Skeletal muscle cell (primary cell): Measurements from ENCODE around the gene PARVB.
"Not testable (repeated sequence)": the region's sequence is repeated elsewhere in the genome, so short reads cannot be mapped to it uniquely, and the experiment has no call there.

Experiments used
- DNase-seq: peaks from one replicate; pipeline ENCODE4 v3.0.0-alpha.2; 2010; ENCODE audit warnings: low read depth
- H3K4me3 ChIP-seq: 2 replicates; pipeline ENCODE4 v1.5.1; 2011; ENCODE audit warnings: low read depth, mild to moderate bottlenecking, control low read depth, low read length, moderate library complexity

Gene PARVB

DNA sequence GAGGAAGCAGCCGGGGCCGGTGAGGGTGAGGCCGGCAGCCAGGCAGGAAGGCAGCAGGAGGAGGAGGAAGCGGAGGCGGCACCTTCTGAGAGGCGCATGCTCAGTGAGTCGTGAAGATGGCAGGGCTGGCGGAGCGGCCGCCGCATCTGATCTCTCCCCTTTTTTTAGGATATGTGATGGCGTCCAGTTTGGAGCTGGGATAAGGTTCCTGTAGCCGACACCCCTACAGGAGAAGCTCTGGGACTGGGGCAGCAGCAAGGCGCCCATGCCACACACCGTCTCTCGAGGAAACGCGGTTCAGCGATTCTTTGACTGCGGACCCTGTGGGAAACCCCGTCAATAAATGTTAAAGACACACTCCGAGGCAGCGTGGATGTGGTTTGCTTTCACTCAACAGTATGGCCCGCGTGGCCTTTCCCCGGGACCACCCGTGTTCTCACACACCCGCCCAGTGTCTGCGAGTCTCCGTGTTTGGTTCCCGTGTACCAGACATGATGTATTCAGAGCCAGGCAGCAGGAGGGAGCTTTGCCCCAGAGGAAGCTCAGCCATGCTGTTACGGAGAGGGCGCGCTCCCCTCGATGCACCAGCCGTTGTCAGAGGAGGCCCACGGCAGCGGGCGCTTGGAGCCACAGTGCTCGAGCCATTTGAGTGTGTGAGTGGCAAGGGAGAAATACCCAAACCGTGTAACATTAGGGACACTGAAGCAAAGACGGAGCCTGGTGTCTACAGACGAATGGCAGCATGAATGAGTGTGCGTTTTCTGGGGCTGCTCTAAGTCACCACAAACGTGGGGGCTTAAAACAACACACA lies 27.7 kb upstream of the PARVB start:
- DNase-seq = no peak
- H3K4me3 ChIP-seq = no peak overlapping the region

DNA sequence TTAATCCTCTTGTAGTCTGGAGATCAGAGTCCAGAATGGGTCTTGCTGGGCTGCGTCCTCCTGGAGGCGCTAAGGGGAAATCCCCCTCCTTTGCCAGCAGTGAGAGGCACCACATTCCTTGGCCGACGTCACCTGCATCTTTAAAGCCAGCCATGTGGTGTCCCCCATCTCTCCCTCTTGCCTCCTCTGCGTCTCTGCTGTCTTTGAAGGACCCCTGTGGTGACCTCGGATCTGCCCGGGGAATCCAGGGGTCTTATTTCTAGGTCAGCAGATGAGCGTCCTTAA lies 27.2 kb upstream of the PARVB start:
- H3K4me3 ChIP-seq = no peak overlapping the region
- no peak for DNase-seq

DNA sequence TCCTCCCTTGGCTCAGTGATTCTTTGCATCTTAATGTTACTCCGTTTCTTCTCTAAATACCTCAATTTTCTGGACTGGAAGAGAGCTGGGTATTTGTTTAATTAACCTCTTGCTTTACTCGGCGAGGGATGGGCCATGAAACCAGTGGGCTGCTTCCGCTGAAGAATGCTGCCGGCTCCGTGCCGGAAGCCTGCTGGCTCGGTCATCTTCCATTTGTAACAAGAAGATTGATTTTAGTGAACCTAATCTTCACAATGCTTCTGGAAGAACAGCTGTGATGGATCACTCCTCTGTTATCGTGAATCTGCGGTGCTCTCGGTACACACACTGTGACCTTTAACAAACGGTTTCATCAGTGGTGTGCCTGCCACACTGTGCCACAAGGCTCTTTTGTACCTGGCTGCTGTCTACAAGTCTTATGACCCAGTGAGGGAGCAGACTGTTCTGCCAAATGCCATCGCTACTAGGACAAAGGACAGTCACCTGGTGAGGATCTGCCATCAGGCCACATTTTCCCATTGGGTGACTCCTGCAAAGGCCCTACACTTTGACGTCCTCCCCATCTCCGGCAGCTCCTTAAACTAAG lies 25.3 kb upstream of the PARVB start:
- H3K4me3 ChIP-seq = no peak overlapping the region
- DNase-seq = no peak

DNA sequence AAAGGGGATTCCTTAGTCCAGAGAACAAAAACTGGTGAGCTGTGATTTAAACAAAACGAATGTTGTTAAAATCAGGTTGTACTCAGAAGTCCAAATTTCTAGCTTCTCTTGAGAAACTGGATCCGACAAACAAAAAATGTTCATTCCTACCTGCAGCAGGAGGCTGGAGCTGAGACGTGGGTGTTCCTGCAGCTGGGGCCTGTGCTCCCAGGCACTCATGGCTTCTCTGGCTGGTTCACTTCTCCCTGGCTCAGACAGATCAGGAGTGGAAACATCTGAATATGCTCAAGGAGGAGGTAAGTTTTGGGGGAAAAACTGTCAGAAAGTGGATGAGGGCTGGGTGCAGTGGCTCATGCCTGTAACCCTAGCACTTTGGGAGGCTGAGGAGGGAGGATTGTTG lies 24.7 kb upstream of the PARVB start:
- H3K4me3 ChIP-seq = no peak overlapping the region
- DNase-seq = no peak

DNA sequence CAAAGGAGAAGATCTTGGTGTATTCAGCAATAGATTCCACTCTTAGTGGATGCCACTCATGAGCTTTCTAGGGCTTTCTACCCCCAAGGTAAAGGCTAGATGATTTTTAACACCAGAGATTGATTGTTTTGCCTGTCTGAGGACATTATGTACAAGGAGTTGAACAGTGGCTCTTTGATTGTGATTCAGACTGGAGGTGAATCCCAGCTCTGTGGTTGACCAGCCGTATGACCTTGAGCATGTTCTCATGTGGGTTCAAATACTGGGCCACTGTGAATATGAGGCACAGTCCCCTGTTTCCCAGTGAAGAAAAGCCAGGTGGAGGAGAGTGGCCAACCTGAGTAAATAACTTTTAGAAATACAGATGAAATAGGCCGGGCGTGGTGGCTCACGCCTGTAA lies 24.0 kb upstream of the PARVB start:
- no peak for DNase-seq
- no peak overlapping the region for H3K4me3 ChIP-seq

DNA sequence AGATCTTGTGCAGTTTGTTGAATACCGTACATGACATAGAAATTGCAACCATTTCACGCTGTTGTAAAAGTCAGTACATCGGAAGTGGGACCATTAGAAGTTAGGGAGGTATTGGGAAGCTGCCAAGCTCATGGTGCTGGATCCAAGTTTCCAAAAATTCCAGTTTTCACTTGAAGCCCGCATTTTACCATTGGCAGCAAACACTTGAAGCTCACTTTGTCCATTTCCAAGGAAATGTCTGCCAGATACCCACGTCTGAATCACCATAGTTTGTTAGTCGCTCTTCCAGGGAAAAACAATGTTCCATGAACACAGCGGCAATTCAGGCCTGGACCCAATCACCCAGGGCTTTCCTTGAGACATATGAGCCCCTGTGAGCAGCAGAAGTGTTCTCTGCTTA lies 22.6 kb upstream of the PARVB start:
- no peak for DNase-seq
- no peak overlapping the region for H3K4me3 ChIP-seq

DNA sequence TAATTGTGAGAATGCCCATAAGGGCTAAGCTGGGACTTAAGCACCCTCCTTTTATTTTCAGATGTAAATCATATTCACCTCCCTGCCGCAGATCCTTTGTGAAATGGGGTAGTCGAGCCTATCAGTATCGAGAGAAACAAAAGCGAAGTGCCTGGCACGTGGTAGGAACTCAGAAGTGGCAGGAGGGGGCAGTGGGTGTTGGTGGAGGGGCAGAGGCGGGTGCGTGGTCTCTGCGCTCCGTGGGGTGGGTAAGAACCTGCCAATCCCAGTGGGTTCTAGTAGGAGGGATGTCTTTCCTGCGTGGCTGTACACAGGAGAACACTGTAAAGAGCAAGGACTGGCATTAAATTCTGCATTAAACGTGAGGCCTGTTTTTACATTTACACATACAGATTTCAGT lies 21.8 kb upstream of the PARVB start:
- DNase-seq = no peak

DNA sequence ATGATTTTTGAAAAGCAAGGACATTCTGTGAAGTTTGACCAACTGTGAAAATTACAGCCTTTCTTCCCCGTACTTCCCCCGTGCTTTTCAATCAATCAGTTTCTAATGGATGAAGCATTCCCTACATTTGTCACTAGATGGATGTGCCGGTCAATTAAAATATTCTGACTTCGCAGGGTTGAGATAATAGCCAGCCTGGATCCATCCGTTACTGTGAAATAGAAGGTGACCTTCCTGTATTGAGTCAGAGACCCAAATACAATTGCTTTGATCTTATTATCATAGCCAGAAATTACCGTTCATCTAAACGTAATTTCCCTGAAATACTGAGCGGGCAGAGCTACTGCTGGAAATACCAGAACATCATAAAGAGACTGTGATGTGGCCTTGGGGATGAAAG lies 21.1 kb upstream of the PARVB start:
- no peak overlapping the region for H3K4me3 ChIP-seq
- DNase-seq = no peak

More for the DNA sequence above, 21.8 kb upstream of the PARVB start:
- H3K4me3 ChIP-seq = no peak overlapping the region

DNA sequence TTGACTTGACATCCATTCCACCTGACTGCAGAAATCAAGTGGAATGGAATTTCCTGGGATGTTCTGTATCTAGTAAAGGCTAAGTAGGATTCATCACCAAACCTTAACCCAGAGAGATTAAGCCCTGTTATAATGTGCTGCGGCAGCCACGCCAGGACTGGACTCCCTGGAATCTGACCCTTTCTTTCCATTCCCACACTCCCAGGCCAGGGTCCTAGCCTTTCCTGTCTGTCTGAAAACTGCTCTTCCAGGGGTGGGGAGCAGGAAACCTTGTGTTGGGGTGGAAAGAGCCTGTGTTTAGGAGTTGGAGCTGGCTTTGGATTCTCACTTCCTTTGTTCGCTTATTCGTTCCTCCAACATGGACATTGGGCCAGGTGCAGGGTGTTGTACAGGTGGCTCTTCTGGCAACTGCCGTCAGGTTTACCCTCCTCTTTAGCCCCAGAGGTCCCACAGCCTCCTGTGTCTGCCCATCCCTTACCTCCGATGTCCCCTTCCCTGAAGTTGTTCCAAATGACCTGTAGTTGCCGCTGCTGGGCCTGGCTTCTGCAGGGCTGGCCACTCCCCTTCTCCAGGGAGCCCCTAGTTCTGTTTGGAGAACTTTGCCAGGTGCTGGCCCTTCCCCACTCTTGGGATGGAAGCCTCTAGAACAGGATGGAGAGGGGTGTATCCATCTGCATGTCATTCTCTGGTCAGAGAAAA lies 20.5 kb upstream of the PARVB start:
- no peak overlapping the region for H3K4me3 ChIP-seq
- DNase-seq = no peak

DNA sequence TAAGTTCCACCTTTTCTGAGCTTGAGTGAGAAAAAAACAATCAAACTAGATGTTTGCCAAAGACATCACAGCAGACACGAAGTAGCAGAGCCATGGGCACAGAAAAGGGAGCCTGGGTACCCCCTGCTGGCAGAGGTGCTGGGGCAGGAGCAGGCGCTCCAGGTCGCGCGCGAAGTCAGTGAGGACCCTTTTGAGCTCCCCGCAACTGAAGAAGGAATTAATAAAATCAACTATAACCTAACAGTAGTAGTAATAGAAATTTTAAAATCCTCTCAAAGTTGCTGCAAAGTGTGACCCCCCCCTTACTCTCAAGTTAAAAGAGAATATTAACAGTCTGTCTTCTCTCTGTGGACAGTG lies 20.0 kb upstream of the PARVB start:
- no peak overlapping the region for H3K4me3 ChIP-seq
- no peak for DNase-seq

DNA sequence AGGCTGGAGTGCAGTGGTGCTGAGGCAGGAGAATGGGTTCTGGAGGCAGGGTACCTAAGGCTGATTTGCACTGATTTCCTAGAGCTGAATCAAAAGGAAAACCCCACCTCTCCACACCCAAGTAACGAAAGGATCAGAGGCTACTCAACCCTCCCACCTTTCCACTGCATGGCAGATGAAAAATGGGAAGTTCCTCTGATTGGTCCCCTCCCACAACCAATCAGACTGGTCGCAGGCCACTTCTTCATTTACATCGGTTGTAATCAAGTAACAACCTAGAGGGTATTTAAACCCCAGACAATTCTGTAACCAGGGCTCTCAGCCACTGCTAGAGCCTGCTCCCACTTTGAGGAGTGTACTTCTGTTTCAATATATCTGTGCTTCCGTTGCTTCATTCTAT lies 18.6 kb upstream of the PARVB start:
- H3K4me3 ChIP-seq = no peak overlapping the region
- no peak for DNase-seq

DNA sequence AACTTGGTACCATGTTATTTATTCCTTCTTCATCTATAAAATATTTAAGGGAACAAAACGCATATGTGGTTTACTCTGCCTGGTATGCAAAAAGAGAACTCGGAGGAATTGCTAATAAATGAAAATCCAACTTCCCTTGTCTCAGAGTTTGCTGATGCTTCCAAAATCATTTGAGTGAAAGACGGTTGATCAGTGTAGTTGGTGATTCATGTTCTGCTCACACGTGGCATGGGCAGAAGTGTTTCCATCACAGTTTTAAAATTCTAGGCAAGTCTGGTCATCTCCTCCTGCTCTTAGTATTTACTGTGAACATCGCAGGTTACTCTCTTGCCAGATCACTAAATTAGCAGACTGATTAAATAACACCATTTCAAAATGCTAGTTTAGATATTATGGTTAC lies 11.9 kb upstream of the PARVB start:
- no peak overlapping the region for H3K4me3 ChIP-seq
- no peak for DNase-seq

DNA sequence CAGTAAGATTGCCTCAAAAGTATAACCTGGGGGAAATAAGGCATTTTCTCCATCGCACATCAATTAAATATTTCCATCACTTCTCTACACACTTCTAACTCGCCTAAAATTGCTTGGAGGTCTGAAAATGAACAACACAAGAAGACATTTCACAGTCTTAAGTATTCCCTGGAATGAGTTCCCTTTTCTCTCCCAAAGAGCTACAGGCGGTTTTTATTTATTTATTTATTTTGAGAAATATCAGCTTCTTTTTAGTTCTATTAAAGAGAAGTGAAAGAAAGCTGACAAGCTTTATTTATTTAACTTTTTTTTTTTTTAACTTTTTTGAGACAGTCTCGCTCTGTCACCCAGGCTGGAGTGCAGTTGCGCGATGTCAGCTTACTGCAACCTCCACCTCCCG lies 11.5 kb upstream of the PARVB start:
- no peak for DNase-seq
- no peak overlapping the region for H3K4me3 ChIP-seq

DNA sequence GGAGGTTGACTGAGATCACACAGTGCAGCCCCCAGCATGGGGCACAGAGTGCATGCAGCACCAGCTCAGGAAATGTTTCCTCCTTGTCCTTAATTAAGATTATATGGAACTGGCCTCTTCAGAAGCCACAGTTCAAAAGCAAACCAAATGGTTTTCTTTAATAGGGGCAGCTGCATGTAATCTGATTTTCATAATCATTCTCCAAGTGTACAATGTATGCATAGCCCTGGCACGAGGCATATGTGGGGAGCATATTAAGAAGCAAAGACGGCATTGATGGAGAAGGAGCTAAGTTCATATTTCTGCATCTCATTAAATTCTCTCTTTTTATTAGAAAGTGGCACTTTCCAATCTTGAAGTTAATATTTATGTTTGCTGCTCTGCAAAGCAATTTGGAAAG lies 9.9 kb upstream of the PARVB start:
- DNase-seq = no peak
- H3K4me3 ChIP-seq = no peak overlapping the region

DNA sequence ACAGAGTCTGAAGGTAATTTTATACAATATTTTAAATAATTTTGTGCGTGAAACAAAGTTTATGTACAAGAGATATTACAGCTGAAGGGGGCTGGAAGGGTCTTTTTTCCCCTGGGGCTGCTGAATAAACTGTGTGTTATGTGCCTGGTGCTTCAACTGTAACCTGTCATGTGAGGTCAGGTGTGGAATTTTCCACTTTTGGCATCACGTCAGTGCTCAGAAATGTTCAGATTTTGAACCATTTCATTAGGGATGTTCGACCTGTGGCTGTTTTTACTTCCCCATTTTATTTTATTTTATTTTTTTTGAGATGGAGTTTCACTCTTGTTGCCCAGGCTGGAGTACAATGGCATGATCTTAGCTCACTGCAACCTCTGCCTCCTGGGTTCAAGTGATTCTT lies 7.5 kb upstream of the PARVB start:
- DNase-seq, H3K4me3 ChIP-seq: not testable (repeated sequence)

DNA sequence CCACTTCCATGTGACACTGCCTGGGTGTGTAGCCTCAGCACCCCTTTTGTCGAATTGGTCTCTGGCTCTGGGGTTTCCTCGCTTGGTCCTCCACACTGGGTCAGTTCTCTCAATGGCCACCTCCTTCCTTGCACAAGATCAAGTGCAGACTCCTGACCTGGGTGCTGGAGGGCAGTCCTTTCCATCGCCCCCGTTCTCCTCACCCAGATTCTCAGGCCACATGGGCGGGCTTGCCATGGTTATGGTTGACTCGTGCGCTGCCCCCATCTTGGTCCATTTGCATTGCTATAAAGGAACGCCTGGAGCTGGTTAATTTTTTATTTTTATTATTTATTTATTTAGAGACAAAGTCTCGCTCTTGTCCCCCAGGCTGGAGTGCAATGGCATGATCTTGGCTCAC lies 5.5 kb upstream of the PARVB start:
- no peak for DNase-seq
- no peak overlapping the region for H3K4me3 ChIP-seq

DNA sequence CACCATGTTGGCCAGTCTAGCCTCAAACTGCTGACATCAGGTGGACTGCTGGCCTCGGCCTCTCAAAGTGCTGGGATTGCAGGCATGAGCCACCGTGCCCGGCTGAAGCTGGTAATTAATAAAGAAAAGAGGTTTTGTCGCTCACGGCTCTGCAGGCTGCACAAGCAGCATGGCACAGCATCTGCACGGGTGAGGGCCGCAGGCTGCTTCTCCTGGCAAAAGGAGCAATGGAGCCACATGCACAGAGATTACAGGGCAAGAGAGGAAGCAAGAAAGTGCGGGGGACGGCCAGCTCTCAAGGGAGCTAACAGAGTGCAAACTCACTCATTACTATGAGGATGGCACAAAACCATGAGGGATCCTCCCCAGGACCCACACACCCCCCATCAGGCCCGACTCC lies 4.7 kb upstream of the PARVB start:
- DNase-seq = no peak
- no peak overlapping the region for H3K4me3 ChIP-seq

DNA sequence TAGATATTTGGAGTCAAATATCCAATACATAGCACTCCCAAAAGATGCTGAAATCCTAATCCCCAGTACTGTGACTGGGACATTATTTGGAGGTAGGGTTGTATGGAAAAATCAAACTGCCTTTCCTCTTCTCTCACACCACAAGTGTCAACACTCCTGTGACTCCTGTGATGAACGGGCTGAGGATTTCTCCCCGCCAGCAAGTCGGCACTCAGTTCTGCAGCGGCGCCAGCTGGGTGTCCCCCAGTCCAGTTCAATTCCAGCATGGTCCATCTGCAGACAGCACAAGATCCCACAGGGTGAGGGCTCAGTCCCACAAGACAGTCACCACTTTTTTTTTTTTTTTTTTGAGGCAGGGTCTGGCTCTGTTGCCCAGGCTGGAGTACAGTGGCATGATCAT lies 4.3 kb upstream of the PARVB start:
- H3K4me3 ChIP-seq = no peak overlapping the region
- DNase-seq = no peak

DNA sequence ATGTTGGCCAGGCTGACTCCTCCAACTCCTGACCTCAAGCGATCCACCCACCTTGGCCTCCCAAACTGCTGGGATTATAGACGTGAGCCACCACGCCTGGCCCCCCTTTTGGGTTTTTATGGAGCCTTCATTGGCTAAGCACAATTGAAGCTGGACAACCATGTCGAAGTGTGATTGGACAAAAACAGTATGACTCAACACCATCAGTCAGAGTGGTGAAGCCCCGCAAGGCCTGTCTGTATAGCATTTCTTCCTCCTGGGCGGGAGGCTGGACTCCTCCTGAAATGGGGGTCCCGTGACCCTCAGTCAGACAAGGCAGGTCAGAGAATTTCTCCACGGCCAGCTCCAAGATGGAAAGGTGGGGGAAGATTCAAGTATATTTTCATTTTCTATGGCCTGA lies 3.1 kb upstream of the PARVB start:
- H3K4me3 ChIP-seq = no peak overlapping the region
- no peak for DNase-seq

DNA sequence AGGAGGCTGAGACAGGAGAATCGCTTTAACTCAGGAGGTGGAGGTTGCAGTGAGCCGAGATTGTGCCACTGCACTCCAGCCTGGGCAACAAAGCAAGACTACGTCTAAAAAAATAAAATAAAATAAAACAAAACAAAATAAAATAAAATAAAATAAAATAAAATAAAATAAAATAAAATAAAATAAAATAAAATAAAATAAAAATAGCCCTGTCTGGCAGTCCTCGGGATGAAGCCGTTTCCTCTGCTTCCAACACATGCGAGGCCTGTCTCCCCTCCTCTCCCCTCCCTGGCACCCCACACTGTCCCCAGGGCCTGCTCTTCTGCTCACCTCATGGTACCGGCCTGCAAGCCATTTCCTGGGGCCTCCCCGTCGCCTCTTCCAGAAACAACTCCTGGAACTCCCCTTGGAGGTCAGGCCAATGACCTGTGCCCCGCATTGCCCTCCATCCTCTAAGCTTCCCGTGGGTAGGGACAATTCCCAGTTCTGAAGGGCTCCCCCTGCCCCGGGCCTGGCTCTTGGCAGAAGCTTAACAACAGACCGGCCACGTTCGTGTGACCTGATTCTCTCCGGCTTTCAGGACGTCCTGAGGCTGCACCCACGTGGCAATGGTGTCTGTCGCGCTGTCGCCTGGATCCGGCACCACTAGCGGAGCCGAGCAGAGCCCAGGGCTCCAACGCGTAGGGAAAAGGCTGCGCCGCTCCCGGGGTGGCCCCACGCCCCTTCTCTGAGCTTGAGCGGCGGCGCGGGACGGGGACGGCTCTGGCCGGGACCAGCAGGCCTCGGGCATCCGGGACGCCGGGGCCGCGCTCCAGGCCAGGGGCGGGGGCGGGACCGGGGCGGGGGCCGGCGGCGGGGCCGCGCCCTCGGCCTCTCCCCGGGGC lies 456 bp upstream of the PARVB start:
- peak overlapping the region; percentile 65 for H3K4me3 ChIP-seq
- no peak for DNase-seq
